Ishikawa (cell line): ENCODE data around the gene PLS1.

Experiments used
- CEBPB ChIP-seq: IDR thresholded peaks from 2 replicates; pipeline ENCODE4 v1.6.1; 2012
- CREB1 ChIP-seq: IDR thresholded peaks from 2 replicates; pipeline ENCODE4 v1.6.1; 2012; ENCODE audit warnings: low read depth
- EP300 ChIP-seq: IDR thresholded peaks from 2 replicates; pipeline ENCODE4 v1.6.1; 2012; ENCODE audit warnings: borderline replicate concordance
- FOXM1 ChIP-seq: IDR thresholded peaks from 2 replicates; pipeline ENCODE4 v1.6.1; 2012; ENCODE audit warnings: low read depth, borderline replicate concordance
- NFIC ChIP-seq: IDR thresholded peaks from 2 replicates; pipeline ENCODE4 v1.6.1; 2012
- RAD21 ChIP-seq: IDR thresholded peaks from 2 replicates; pipeline ENCODE4 v1.6.1; 2012; ENCODE audit warnings: low read depth
- TAF1 ChIP-seq: IDR thresholded peaks from 2 replicates; pipeline ENCODE4 v1.6.1; 2012; ENCODE audit warnings: low read depth, mild to moderate bottlenecking
- YY1 ChIP-seq: IDR thresholded peaks from 2 replicates; pipeline ENCODE4 v1.6.1; 2012; ENCODE audit warnings: low read depth
- TF ChIP-seq, protein P1 (sequence below): IDR thresholded peaks from 2 replicates; pipeline ENCODE4 v1.6.1; 2012; ENCODE audit warnings: low read depth, mild to moderate bottlenecking
- TF ChIP-seq, protein P2 (sequence below): IDR thresholded peaks from 2 replicates; pipeline ENCODE4 v1.6.1; 2012

DNA sequence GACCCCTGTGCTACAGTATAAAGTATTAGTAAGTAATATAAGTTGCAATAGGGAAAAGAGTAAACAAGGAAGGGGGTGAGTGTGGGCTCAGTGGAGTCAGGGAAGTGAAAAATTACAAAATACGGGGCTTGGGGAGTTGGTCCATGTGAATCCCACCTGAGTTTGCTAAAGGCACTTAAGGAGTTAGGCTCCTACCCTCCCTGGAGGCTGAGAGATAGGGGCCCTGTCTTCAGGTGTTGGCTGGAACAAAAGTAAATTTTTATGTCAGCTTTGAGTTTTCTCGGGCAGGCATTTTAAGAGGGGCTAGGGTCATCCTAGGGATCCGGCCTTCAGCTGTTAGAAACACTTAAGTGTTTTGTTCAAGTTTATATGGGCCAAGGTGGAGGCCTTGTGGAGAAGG, 135.9 kb downstream of the PLS1 start:
- no peak for TF ChIP-seq NFIC
- TF ChIP-seq, protein P1, sequence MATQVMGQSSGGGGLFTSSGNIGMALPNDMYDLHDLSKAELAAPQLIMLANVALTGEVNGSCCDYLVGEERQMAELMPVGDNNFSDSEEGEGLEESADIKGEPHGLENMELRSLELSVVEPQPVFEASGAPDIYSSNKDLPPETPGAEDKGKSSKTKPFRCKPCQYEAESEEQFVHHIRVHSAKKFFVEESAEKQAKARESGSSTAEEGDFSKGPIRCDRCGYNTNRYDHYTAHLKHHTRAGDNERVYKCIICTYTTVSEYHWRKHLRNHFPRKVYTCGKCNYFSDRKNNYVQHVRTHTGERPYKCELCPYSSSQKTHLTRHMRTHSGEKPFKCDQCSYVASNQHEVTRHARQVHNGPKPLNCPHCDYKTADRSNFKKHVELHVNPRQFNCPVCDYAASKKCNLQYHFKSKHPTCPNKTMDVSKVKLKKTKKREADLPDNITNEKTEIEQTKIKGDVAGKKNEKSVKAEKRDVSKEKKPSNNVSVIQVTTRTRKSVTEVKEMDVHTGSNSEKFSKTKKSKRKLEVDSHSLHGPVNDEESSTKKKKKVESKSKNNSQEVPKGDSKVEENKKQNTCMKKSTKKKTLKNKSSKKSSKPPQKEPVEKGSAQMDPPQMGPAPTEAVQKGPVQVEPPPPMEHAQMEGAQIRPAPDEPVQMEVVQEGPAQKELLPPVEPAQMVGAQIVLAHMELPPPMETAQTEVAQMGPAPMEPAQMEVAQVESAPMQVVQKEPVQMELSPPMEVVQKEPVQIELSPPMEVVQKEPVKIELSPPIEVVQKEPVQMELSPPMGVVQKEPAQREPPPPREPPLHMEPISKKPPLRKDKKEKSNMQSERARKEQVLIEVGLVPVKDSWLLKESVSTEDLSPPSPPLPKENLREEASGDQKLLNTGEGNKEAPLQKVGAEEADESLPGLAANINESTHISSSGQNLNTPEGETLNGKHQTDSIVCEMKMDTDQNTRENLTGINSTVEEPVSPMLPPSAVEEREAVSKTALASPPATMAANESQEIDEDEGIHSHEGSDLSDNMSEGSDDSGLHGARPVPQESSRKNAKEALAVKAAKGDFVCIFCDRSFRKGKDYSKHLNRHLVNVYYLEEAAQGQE, result no peak
- TF ChIP-seq FOXM1, result no peak
- TF ChIP-seq YY1, result no peak
- TF ChIP-seq TAF1, result no peak
- TF ChIP-seq RAD21, result no peak
- TF ChIP-seq, protein P2, sequence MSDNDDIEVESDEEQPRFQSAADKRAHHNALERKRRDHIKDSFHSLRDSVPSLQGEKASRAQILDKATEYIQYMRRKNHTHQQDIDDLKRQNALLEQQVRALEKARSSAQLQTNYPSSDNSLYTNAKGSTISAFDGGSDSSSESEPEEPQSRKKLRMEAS, result no peak
- TF ChIP-seq EP300, result no peak
- TF ChIP-seq CEBPB, result no peak
- no peak for TF ChIP-seq CREB1
